H1 (cell line): ENCODE measurements around the gene HTRA1. TPM values are rescaled to one million over a fixed set of nuclear protein-coding genes. Genes with fewer than 3 reads are reported as not detected.

Source experiments
- CTCF ChIA-PET: fragments of 300-600 bp; sonication (Branson Sonifier 250); formaldehyde crosslinking; loops from one replicate; lab custom pipeline; 2021; ENCODE audit not compliant: partially characterized antibody; lab: Charles Lee
- POLR2A ChIA-PET: fragments of 300-600 bp; sonication (Branson Sonifier 250); formaldehyde crosslinking; loops from one replicate; lab custom pipeline; 2021; ENCODE audit warnings: inconsistent platforms; ENCODE audit not compliant: partially characterized antibody; lab: Charles Lee
- DNase-seq, 2 experiments: peaks; one replicate each; pipeline versions ENCODE4 v3.0.0 to v3.0.0-alpha.2; 2010 to 2022; ENCODE audit warnings: low spot score in 2 of 2, low read depth in 1 of 2, mixed read lengths in 1 of 2
- FAIRE-seq: peaks from 2 replicates; lab custom pipeline; 2011; peaks lifted over from hg19 to GRCh38; lab: Jason Lieb, UNC
- H2AFZ ChIP-seq: 2 replicates; pipeline ENCODE4 v1.8.1; 2012; ENCODE audit warnings: low read length, inconsistent platforms
- H2AK5ac ChIP-seq: 2 replicates; pipeline ENCODE4 v1.6.1; 2013; ENCODE audit warnings: low read depth, low read length
- H2BK120ac ChIP-seq: replicated peaks from 2 replicates; pipeline ENCODE3; 2013; ENCODE audit warnings: low read depth, low read length, inconsistent platforms
- H2BK12ac ChIP-seq: 2 replicates; pipeline ENCODE4 v1.6.1; 2013; ENCODE audit warnings: low read depth, low read length
- H2BK15ac ChIP-seq: 2 replicates; pipeline ENCODE4 v1.6.1; 2013; ENCODE audit warnings: low read length
- H2BK20ac ChIP-seq: 2 replicates; pipeline ENCODE4 v1.6.1; 2013; ENCODE audit warnings: low read length
- H2BK5ac ChIP-seq: 2 replicates; pipeline ENCODE4 v1.6.1; 2013; ENCODE audit warnings: low read depth, low read length
- H3K14ac ChIP-seq: 2 replicates; pipeline ENCODE4 v1.6.1; 2013; ENCODE audit warnings: inconsistent platforms; ENCODE audit not compliant: insufficient read length
- H3K18ac ChIP-seq: 2 replicates; pipeline ENCODE4 v1.6.1; 2013; ENCODE audit warnings: low read length; ENCODE audit errors: extremely low read depth
- H3K23ac ChIP-seq: 2 replicates; pipeline ENCODE4 v1.6.1; 2013; ENCODE audit warnings: inconsistent platforms; ENCODE audit not compliant: insufficient read length
- H3K23me2 ChIP-seq: 2 replicates; pipeline ENCODE4 v1.6.1; 2013; ENCODE audit warnings: low read depth, low read length
- H3K27ac ChIP-seq: 2 replicates; pipeline ENCODE4 v1.6.1; 2011; ENCODE audit warnings: low read depth, low read length, inconsistent platforms
- H3K27me3 ChIP-seq, 4 experiments: replicated peaks in 1 of 4; 1 replicate in 1 of 4; 2 replicates in 3 of 4; pipeline versions ENCODE4 v1.6.1 to v1.8.1; 2011 to 2013; ENCODE audit warnings: low read length in 3 of 4, mild to moderate bottlenecking in 3 of 4, inconsistent platforms in 2 of 4, mixed read lengths in 2 of 4, moderate library complexity in 1 of 4; ENCODE audit not compliant: control insufficient read depth in 3 of 4, insufficient read depth in 3 of 4; ENCODE audit errors: extremely low read depth in 1 of 4
- H3K36me3 ChIP-seq, 4 experiments: 2 replicates each; pipeline versions ENCODE4 v1.6.1 to v1.8.1; 2011 to 2013; ENCODE audit warnings: mild to moderate bottlenecking in 4 of 4, low read length in 3 of 4, moderate library complexity in 2 of 4, control low read depth in 1 of 4, inconsistent platforms in 1 of 4; ENCODE audit not compliant: insufficient read depth in 4 of 4, control insufficient read depth in 2 of 4
- H3K4ac ChIP-seq: replicated peaks from 2 replicates; pipeline ENCODE3; 2013; ENCODE audit warnings: low read length, low read depth, mixed read lengths, inconsistent platforms; ENCODE audit not compliant: insufficient read length
- H3K4me1 ChIP-seq, 4 experiments: replicated peaks in 1 of 4; 1 replicate in 1 of 4; 2 replicates in 3 of 4; pipeline versions ENCODE4 v1.6.1 to v1.8.1; 2011 to 2013; ENCODE audit warnings: low read length in 3 of 4, inconsistent platforms in 2 of 4, mixed read lengths in 1 of 4; ENCODE audit not compliant: insufficient read depth in 4 of 4, control insufficient read depth in 3 of 4
- H3K4me2 ChIP-seq, 2 experiments: 2 replicates each; pipeline versions ENCODE4 v1.6.1 to v1.8.1; 2011 to 2013; ENCODE audit warnings: low read depth in 2 of 2, low read length in 2 of 2, control low read depth in 1 of 2, inconsistent platforms in 1 of 2, mild to moderate bottlenecking in 1 of 2; ENCODE audit not compliant: insufficient read depth in 1 of 2
- H3K4me3 ChIP-seq, 4 experiments: fragments of 200-600, 300-600 bp in 1 of 4; sonication (generic), shearing (Covaris generic), sonication (Bioruptor Twin) in 1 of 4; 2 replicates each; pipeline versions ENCODE4 v1.5.1 to v1.8.1; 2011 to 2016; ENCODE audit warnings: low read length in 4 of 4, low read depth in 3 of 4, control low read depth in 2 of 4, inconsistent platforms in 2 of 4, mild to moderate bottlenecking in 2 of 4, mixed read lengths in 1 of 4, moderate library complexity in 1 of 4; ENCODE audit not compliant: insufficient read depth in 2 of 4; ENCODE audit errors: extremely low read depth in 1 of 4
- H3K56ac ChIP-seq: replicated peaks from 2 replicates; pipeline ENCODE3; 2013; ENCODE audit warnings: low read depth, mild to moderate bottlenecking, mixed read lengths, low read length, inconsistent platforms; ENCODE audit not compliant: insufficient read length
- H3K79me1 ChIP-seq: 2 replicates; pipeline ENCODE4 v1.6.1; 2013; ENCODE audit warnings: low read depth, low read length, control low read depth
- H3K79me2 ChIP-seq, 2 experiments: 2 replicates each; pipeline versions ENCODE4 v1.6.1 to v1.8.1; 2012 to 2013; ENCODE audit warnings: low read length in 2 of 2, mild to moderate bottlenecking in 2 of 2, inconsistent platforms in 1 of 2; ENCODE audit not compliant: insufficient read depth in 2 of 2, control insufficient read depth in 1 of 2
- H3K9ac ChIP-seq, 4 experiments: replicated peaks in 1 of 4; 1 replicate in 1 of 4; 2 replicates in 3 of 4; pipeline versions ENCODE4 v1.6.1 to v1.8.1; 2011 to 2013; ENCODE audit warnings: low read depth in 3 of 4, low read length in 3 of 4, control low read depth in 2 of 4, mild to moderate bottlenecking in 2 of 4, moderate library complexity in 2 of 4, inconsistent platforms in 1 of 4; ENCODE audit errors: extremely low read depth in 1 of 4
- H3K9me3 ChIP-seq, 2 experiments: 2 replicates each; pipeline versions ENCODE4 v1.6.1 to v1.8.1; 2012 to 2013; ENCODE audit warnings: mild to moderate bottlenecking in 2 of 2, moderate library complexity in 2 of 2, control low read depth in 1 of 2, inconsistent platforms in 1 of 2, low read depth in 1 of 2, low read length in 1 of 2, mixed read lengths in 1 of 2; ENCODE audit not compliant: insufficient read depth in 2 of 2
- H4K20me1 ChIP-seq, 2 experiments: replicated peaks in 1 of 2; 2 replicates each; pipeline versions ENCODE3 to v1.8.1; 2011 to 2013; ENCODE audit warnings: inconsistent platforms in 2 of 2, low read length in 2 of 2, mild to moderate bottlenecking in 1 of 2; ENCODE audit not compliant: insufficient read depth in 2 of 2, control insufficient read depth in 1 of 2
- H4K5ac ChIP-seq: 2 replicates; pipeline ENCODE4 v1.6.1; 2013; ENCODE audit warnings: low read length, low read depth, mixed read lengths, inconsistent platforms; ENCODE audit not compliant: insufficient read length
- H4K8ac ChIP-seq: 2 replicates; pipeline ENCODE4 v1.8.0; 2013; ENCODE audit warnings: mild to moderate bottlenecking, moderate library complexity, low read length, inconsistent platforms; ENCODE audit not compliant: insufficient read depth; ENCODE audit errors: extremely low read depth
- H4K91ac ChIP-seq: replicated peaks from 2 replicates; pipeline ENCODE3; 2013; ENCODE audit warnings: low read length, mixed read lengths, inconsistent platforms; ENCODE audit not compliant: insufficient read length
- E2F6 ChIP-seq: IDR thresholded peaks from 2 replicates; pipeline ENCODE4 v1.6.1; 2012; ENCODE audit warnings: inconsistent platforms
- POLR2A ChIP-seq, 2 experiments: IDR thresholded peaks; 1 replicate in 1 of 2; 2 replicates in 1 of 2; pipeline ENCODE4 v1.6.1; 2011; ENCODE audit warnings: low read depth in 2 of 2, low read length in 2 of 2, mild to moderate bottlenecking in 2 of 2; ENCODE audit errors: control extremely low read depth in 1 of 2
- WGBS, 2 experiments: shearing (Covaris generic) in 1 of 2; methylation state at CpG; one replicate each; pipeline versions ENCODE4 v1.1.6 to v1.1.7; 2013 to 2015; ENCODE audit warnings: low lambda C conversion rate in 2 of 2, mixed read lengths in 2 of 2, inconsistent platforms in 1 of 2, low coverage in 1 of 2, missing lambda C conversion rate in 1 of 2; ENCODE audit not compliant: insufficient replicate concordance in 2 of 2, insufficient coverage in 1 of 2, insufficient read length in 1 of 2; ENCODE audit errors: extremely low coverage in 1 of 2, missing lambda C conversion rate in 1 of 2; 5-methylcytosine and 5-hydroxymethylcytosine counted together
- polyA plus RNA-seq, 7 experiments: library from polyadenylated mRNA; depleted of rRNA in 3 of 7; stranded (reverse) in 5 of 7; unstranded in 2 of 7; fragments of >200 nt in 5 of 7; fragments of 200-250 nt in 2 of 7; gene quantifications; 1 replicate in 5 of 7; 2 replicates in 1 of 7; 4 replicates in 1 of 7; pipeline versions ENCODE4 v1.2.1 to v1.2.3, GENCODE V29; 2011 to 2013; ENCODE audit warnings: missing spikeins in 2 of 7, mixed read lengths in 2 of 7
- total RNA-seq: library from RNA; stranded (reverse); fragmentation: NEBNext Ultra II Directional; extraction: Animal tissue kit (Norgen Biotek cat#: 25700); gene quantifications from 2 replicates; pipeline ENCODE4 v1.2.1, GENCODE V29; 2021

Gene HTRA1
- total and polyA plus RNA-seq, 2 of the 8 experiments (the other 6 are each of a cell fraction or from before 2014, with no cell fraction given) = 15.8 to 20.1 TPM

GRCh38 chr10:122516734-122517133 lies 55.4 kb downstream of the HTRA1 start:
- POLR2A ChIA-PET = no interaction called here
- H3K9me3 ChIP-seq = no peaks in the 10 kb centered on the region
- peak; percentile 51; the same call in 1 of the 2 replicates for TF ChIP-seq E2F6
- TF ChIP-seq POLR2A (IDR thresholded peaks at IDR 0.05; ENCODE audit: control extremely low read depth in 1 of 2, low read depth in 2 of 2, low read length in 2 of 2) = no peak

More at GRCh38 chr10:122516734-122517133, 55.4 kb downstream of the HTRA1 start:
- Histone ChIP-seq H3K23ac (no peak overlapping the region), H4K20me1 (no peaks in the 10 kb centered on the region), H3K4me2 (no peak overlapping the region), H2BK5ac (no peak overlapping the region), H4K8ac (no peak overlapping the region), H3K27me3 (no peaks in the 10 kb centered on the region; a peak in 1 of 7 replicates), H3K79me1 (no peaks in the 10 kb centered on the region), H3K14ac (no peak overlapping the region), H3K36me3 (no peaks in the 10 kb centered on the region), H3K9ac (no peak overlapping the region), H3K18ac (no peak overlapping the region), H3K27ac (no peak overlapping the region), H2BK12ac (no peak overlapping the region), H4K91ac (no peak overlapping the region), H2AFZ (no peak overlapping the region), H3K56ac (no peak overlapping the region), H2BK20ac (no peak overlapping the region), H2AK5ac (no peak overlapping the region), H4K5ac (no peak overlapping the region), H3K79me2 (no peaks in the 10 kb centered on the region), H2BK15ac (no peak overlapping the region), H3K4me3 (no peak overlapping the region), H3K4me1 (no peaks in the 10 kb centered on the region), H3K23me2 (no peaks in the 10 kb centered on the region), H2BK120ac (no peak overlapping the region), H3K4ac (no peak overlapping the region)
- FAIRE-seq (no peak), DNase-seq (no peak)
- CTCF ChIA-PET = interaction anchor here (0.8 to 2.4 kb wide), 4 partner anchors 9 to 188 kb away, joined by 3 to 7 read pairs (median 3); no protein-coding TSS in a partner anchor
- 88% methylated on average over 3 of the region's 4 CpGs; no CpG with 5 or more reads in 1 of the 2 experiments for WGBS, 2 experiments
